PFSK-1 (cell line): ENCODE results near the gene HDAC4.

Source experiments
- FOXP2 ChIP-seq: optimal IDR thresholded peaks from 2 replicates; pipeline ENCODE3; 2011; ENCODE audit warnings: borderline replicate concordance, control low read depth, inconsistent platforms; ENCODE audit not compliant: insufficient read depth; ENCODE audit errors: extremely low read length, extremely low read depth
- POLR2AphosphoS5 ChIP-seq: IDR thresholded peaks from 2 replicates; pipeline ENCODE4 v1.6.1; 2012; ENCODE audit warnings: low read depth, mild to moderate bottlenecking, control low read depth, low read length, moderate library complexity
- REST ChIP-seq, 2 experiments: IDR thresholded peaks; 2 replicates each; pipeline versions ENCODE4 v1.6.1 to v1.8.0; 2011 to 2012; ENCODE audit warnings: low read depth in 2 of 2, low read length in 2 of 2, control low read depth in 1 of 2, inconsistent platforms in 1 of 2, mild to moderate bottlenecking in 1 of 2, moderate library complexity in 1 of 2; ENCODE audit not compliant: insufficient read depth in 1 of 2
- SIN3A ChIP-seq: IDR thresholded peaks from 2 replicates; pipeline ENCODE4 v1.6.1; 2012; ENCODE audit warnings: mild to moderate bottlenecking, low read length, moderate library complexity, borderline replicate concordance; ENCODE audit not compliant: insufficient read depth
- TAF1 ChIP-seq: IDR thresholded peaks from 2 replicates; pipeline ENCODE4 v1.6.1; 2012; ENCODE audit warnings: low read length, control low read depth, borderline replicate concordance; ENCODE audit not compliant: insufficient read depth

Gene HDAC4

GRCh38 chr2:239383036-239383758 is 17.6 kb downstream of the HDAC4 start:
- TF ChIP-seq POLR2AphosphoS5, result no peak
- TF ChIP-seq TAF1, result no peak
- TF ChIP-seq FOXP2, result no peak
- no peak for TF ChIP-seq SIN3A
- TF ChIP-seq REST (IDR thresholded peaks at IDR 0.05; ENCODE audit: insufficient read depth in 1 of 2, low read depth in 2 of 2, low read length in 2 of 2), result no peak

- no peak for TF ChIP-seq FOXP2
- TF ChIP-seq SIN3A, result no peak
- TF ChIP-seq POLR2AphosphoS5, result no peak
- TF ChIP-seq REST (IDR thresholded peaks at IDR 0.05; ENCODE audit: insufficient read depth in 1 of 2, low read depth in 2 of 2, low read length in 2 of 2), result no peak
- no peak for TF ChIP-seq TAF1
Measured at GRCh38 chr2:239382384-239382880, 18.4 kb downstream of the HDAC4 start.

GRCh38 chr2:239381709-239382134 is 19.1 kb downstream of the HDAC4 start:
- TF ChIP-seq REST (IDR thresholded peaks at IDR 0.05; ENCODE audit: insufficient read depth in 1 of 2, low read depth in 2 of 2, low read length in 2 of 2) (no peak), TAF1 (no peak), POLR2AphosphoS5 (no peak), FOXP2 (no peak), SIN3A (no peak)

- TF ChIP-seq SIN3A (no peak), FOXP2 (no peak), TAF1 (no peak), POLR2AphosphoS5 (no peak), REST (IDR thresholded peaks at IDR 0.05; ENCODE audit: insufficient read depth in 1 of 2, low read depth in 2 of 2, low read length in 2 of 2) (no peak)
Measured at GRCh38 chr2:239380831-239381708, 19.8 kb downstream of the HDAC4 start.
